ENCODE results near the gene DCAF10. TPM values are rescaled to one million over a fixed set of nuclear protein-coding genes. Genes with fewer than 3 reads are reported as not detected.
"Not testable (repeated sequence)": the region's sequence is repeated elsewhere in the genome, so short reads cannot be mapped to it uniquely, and the experiment has no call there.

The DCAF10 gene
- total RNA-seq, 1 donor from 2014 or later, result 32.2 TPM

DNA sequence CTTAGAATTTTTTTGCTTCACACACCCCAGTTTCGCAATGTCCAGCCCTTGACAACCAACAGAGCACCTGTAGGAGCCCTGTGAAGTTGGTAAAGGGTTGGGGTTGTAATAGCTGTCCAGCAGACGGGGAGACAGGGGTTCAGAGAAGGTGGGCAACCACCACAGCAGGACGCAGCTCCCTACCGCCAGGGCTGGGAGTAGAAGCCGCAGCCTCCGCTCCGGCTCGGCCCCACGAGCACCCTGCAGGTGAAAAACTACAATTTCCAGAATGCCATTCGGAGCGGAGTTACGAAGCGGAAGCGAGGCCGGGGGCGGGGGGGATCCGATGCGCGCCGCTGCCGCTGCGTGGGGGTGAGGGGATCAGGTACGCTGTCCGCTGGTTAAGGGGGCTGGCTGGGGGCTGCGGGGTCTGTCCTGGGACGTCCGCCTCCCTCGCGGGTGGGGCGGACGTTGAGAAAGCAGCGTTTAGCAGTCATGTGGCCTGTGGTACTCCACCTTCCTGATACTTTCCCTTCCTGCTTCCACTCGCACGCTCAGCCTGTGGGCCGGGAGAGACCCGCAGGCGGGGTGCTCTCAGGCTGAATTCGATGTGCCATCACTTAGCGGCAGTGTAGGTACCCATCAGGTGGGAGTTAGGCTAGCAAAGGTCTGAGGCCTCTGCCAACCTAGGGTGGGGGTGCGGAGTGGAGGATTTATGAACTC is 47.0 kb upstream of the DCAF10 start, which contains the start of gene TRMT10B:
TRMT10B (plus strand) TSS at position 317 of the 702 bp plus-strand sequence. CDS start 8,127 bp downstream, outside the sequence.
- no peak for DNase-seq (ENCODE audit: low spot score)
- no peaks in the 10 kb centered on the region for H3K36me3 Mint-ChIP-seq (ENCODE audit: low read depth)
- H3K4me3 Mint-ChIP-seq (ENCODE audit: unreplicated experiment), result peak within 1 kb of the TSS; percentile 98
- no peaks in the 10 kb centered on the region for H3K27me3 Mint-ChIP-seq (ENCODE audit: low read depth)
- TF ChIP-seq, protein P1, sequence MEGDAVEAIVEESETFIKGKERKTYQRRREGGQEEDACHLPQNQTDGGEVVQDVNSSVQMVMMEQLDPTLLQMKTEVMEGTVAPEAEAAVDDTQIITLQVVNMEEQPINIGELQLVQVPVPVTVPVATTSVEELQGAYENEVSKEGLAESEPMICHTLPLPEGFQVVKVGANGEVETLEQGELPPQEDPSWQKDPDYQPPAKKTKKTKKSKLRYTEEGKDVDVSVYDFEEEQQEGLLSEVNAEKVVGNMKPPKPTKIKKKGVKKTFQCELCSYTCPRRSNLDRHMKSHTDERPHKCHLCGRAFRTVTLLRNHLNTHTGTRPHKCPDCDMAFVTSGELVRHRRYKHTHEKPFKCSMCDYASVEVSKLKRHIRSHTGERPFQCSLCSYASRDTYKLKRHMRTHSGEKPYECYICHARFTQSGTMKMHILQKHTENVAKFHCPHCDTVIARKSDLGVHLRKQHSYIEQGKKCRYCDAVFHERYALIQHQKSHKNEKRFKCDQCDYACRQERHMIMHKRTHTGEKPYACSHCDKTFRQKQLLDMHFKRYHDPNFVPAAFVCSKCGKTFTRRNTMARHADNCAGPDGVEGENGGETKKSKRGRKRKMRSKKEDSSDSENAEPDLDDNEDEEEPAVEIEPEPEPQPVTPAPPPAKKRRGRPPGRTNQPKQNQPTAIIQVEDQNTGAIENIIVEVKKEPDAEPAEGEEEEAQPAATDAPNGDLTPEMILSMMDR (IDR thresholded peaks at IDR 0.05), result peak; percentile 27
- H3K4me1 Mint-ChIP-seq (ENCODE audit: low read depth), result peaks cover 14% of the 10 kb centered on the region
- H3K27ac Mint-ChIP-seq (ENCODE audit: unreplicated experiment), result peak within 1 kb of the TSS; percentile 93
- H3K9me3 Mint-ChIP-seq (ENCODE audit: low read depth), result no peaks in the 10 kb centered on the region

DNA sequence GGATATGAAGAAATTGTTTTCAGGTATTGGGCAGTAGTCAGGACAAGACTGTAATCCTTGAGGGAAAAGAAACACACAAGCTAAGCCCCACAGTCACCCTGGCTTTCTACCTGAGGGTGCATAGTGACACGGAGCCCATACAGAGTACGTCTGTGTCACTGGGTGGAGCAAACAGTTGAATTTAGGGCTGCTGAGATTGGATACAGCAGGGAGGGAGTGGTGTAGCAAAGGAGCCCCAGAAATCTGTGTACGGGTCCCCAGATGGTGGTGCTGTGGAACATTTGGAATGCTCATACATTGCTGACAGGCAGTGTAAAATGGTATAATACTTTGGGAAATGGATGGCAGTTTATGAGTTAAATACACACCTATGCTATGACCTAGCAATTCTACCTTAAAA is 41.9 kb upstream of the DCAF10 start:
- Mint-ChIP-seq H3K27ac (ENCODE audit: unreplicated experiment) (no peak overlapping the region), H3K4me1 (ENCODE audit: low read depth) (peaks cover 20% of the 10 kb centered on the region), H3K9me3 (ENCODE audit: low read depth) (no peaks in the 10 kb centered on the region)

DNA sequence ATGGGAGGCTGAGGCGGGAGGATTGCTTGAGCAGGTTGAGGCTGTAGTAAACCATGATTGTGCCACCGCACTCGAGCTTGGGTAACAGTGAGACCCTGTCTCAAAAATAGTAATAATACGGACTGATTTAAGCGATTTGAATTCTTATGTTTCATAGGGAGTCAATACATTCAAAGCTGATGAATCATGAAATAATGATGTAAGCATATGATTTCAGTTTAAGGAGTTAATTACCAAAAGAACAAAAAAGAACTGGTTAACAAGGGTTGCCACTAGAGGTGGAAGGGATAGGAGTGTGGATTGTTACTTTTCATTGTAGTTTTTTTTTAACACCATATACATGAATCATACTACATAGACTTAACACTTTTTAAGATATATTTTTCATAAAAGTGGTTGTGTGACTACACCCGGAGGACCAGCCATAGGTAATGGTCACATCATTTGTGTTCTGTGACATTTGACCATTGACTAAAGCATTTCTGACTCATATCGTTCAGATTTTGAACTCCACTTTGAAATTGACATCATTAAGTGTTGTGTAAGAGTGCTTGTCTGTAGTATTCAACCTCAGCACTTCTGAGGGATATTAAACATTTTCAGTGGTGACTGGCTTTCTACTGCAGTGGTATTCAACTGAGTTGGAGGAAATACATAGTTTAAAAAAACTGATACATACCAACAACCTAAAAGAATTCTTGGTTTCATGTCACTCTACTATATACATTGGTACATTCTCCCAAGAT is 40.0 kb upstream of the DCAF10 start:
- no peak overlapping the region for H3K27ac Mint-ChIP-seq (ENCODE audit: unreplicated experiment)
- no peaks in the 10 kb centered on the region for H3K27me3 Mint-ChIP-seq (ENCODE audit: low read depth)
- TF ChIP-seq, protein P1 (IDR thresholded peaks at IDR 0.05), result no peak
- peaks cover 11% of the 10 kb centered on the region for H3K36me3 Mint-ChIP-seq (ENCODE audit: low read depth)
- no peak overlapping the region for H3K4me3 Mint-ChIP-seq (ENCODE audit: unreplicated experiment)
- H3K4me1 Mint-ChIP-seq (ENCODE audit: low read depth), result peaks cover 10% of the 10 kb centered on the region
- no peaks in the 10 kb centered on the region for H3K9me3 Mint-ChIP-seq (ENCODE audit: low read depth)
- no peak for DNase-seq (ENCODE audit: low spot score)

More for the DNA sequence above, 41.9 kb upstream of the DCAF10 start:
- no peak overlapping the region for H3K4me3 Mint-ChIP-seq (ENCODE audit: unreplicated experiment)
- DNase-seq (ENCODE audit: low spot score), result no peak
- TF ChIP-seq, protein P1 (IDR thresholded peaks at IDR 0.05), result no peak
- H3K27me3 Mint-ChIP-seq (ENCODE audit: low read depth), result no peaks in the 10 kb centered on the region
- peaks cover 5% of the 10 kb centered on the region for H3K36me3 Mint-ChIP-seq (ENCODE audit: low read depth)

DNA sequence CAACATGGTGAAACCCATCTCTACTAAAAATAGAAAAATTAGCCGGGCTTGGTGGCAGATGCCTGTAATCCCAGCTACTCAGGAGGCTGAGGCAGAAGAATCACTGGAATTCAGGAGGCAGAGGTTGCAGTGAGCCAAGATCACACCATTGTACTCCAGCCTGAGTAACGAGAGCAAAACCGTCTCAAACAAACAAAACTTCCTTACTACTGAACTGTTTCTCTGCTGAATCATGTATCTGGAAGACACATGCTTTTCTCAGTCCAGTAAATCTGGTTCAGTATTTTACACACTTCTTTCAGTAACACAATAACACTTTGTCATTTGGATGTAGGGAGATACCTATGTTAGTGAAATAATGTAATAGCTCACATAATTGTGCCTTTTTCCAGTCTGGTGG is 39.1 kb upstream of the DCAF10 start:
- TF ChIP-seq, protein P1 (IDR thresholded peaks at IDR 0.05), result no peak
- H3K27ac Mint-ChIP-seq (ENCODE audit: unreplicated experiment), result peak overlapping the region; percentile 64
- no peak overlapping the region for H3K4me3 Mint-ChIP-seq (ENCODE audit: unreplicated experiment)
- peaks cover 14% of the 10 kb centered on the region for H3K36me3 Mint-ChIP-seq (ENCODE audit: low read depth)
- DNase-seq (ENCODE audit: low spot score), result no peak
- peaks cover 4% of the 10 kb centered on the region for H3K9me3 Mint-ChIP-seq (ENCODE audit: low read depth)
- H3K27me3 Mint-ChIP-seq (ENCODE audit: low read depth), result no peaks in the 10 kb centered on the region
- H3K4me1 Mint-ChIP-seq (ENCODE audit: low read depth), result peaks cover 10% of the 10 kb centered on the region

DNA sequence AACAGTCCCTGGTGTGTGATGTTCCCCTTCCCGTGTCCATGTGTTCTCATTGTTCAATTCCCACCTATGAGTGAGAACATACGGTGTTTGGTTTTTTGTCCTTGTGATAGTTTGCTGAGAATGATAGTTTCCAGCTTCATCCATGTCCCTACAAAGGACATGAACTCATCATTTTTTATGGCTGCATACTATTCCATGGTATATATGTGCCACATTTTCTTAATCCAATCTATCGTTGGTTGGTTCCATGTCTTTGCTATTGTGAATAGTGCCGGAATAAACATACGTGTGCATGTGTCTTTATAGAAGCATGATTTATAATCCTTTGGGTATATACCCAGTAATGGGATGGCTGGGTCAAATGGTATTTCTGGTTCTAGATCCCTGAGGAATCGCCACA is 35.3 kb upstream of the DCAF10 start:
- not testable (repeated sequence) for H3K9me3 Mint-ChIP-seq (ENCODE audit: low read depth); DNase-seq (ENCODE audit: low spot score); H3K27ac Mint-ChIP-seq (ENCODE audit: unreplicated experiment); H3K4me3 Mint-ChIP-seq (ENCODE audit: unreplicated experiment); H3K27me3 Mint-ChIP-seq (ENCODE audit: low read depth)
- Mint-ChIP-seq H3K4me1 (ENCODE audit: low read depth) (peaks cover 10% of the 10 kb centered on the region), H3K36me3 (ENCODE audit: low read depth) (peaks cover 15% of the 10 kb centered on the region)

Measured in chondrocyte (in vitro differentiated cells).